ENCODE results near the gene IPO11.

Gene IPO11

GRCh38 chr5:62579761-62580160 lies 167.2 kb downstream of the IPO11 start:
- no peak overlapping the region for H3K9ac ChIP-seq
- no peak overlapping the region for H3K27ac ChIP-seq
- H3K4me3 ChIP-seq (IDR thresholded peaks at IDR 0.05; ENCODE audit: insufficient read depth, low read depth, low read length) = no peak overlapping the region
- H3K27me3 ChIP-seq (ENCODE audit: insufficient read depth, low read depth) = no peaks in the 10 kb centered on the region
- H3K4me1 ChIP-seq (ENCODE audit: low read depth, poor library complexity, severe bottlenecking) = no peaks in the 10 kb centered on the region
- no peak overlapping the region for H2AFZ ChIP-seq (ENCODE audit: low read depth)
- no peaks in the 10 kb centered on the region; the same call in 1 of the 2 replicates for H4K20me1 ChIP-seq (ENCODE audit: insufficient read depth)
- no peaks in the 10 kb centered on the region for H3K36me3 ChIP-seq (ENCODE audit: insufficient read depth)
- H3K79me2 ChIP-seq (ENCODE audit: insufficient read depth, low read depth) = no peaks in the 10 kb centered on the region
- no peak overlapping the region for H3K4me2 ChIP-seq
- TF ChIP-seq, protein P1, sequence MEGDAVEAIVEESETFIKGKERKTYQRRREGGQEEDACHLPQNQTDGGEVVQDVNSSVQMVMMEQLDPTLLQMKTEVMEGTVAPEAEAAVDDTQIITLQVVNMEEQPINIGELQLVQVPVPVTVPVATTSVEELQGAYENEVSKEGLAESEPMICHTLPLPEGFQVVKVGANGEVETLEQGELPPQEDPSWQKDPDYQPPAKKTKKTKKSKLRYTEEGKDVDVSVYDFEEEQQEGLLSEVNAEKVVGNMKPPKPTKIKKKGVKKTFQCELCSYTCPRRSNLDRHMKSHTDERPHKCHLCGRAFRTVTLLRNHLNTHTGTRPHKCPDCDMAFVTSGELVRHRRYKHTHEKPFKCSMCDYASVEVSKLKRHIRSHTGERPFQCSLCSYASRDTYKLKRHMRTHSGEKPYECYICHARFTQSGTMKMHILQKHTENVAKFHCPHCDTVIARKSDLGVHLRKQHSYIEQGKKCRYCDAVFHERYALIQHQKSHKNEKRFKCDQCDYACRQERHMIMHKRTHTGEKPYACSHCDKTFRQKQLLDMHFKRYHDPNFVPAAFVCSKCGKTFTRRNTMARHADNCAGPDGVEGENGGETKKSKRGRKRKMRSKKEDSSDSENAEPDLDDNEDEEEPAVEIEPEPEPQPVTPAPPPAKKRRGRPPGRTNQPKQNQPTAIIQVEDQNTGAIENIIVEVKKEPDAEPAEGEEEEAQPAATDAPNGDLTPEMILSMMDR (conservative IDR thresholded peaks at IDR 0.05; ENCODE audit: low read depth, low read length) = no peak

DNA sequence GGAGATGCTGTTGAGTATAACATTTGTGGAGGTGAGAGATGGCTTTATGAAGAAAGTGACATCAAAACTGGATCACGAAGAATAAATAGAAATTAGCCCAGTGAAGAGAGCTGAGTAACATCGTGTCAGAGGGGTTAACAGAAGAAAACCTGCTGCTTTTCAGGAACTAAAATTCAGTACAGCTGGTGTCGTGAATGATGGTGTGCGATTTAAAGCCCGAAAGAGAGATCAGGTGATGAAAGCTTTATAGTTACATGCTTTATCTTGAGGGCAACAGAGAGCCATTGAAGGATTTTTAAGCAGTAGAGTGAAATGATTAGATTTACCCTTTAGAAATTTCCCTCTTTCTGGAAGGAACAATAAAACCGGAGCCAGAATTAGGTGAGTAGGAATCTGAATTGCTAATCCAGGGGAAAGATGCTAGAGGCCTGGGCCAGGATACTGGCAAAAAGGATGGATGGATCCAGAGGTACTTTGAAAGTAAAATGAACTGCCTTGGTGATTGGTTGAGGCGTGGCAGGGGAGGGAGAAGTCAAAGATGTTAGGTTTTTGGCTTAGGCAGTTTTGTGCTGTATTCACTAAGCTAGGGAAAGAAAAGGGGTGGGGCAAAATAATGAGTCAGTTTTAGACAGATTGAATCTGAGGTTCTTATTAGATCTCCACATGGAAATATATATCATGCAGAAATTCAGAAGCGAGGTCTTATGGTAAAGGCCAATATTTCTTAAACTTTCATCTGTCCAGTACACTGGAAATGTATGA lies 169.5 kb downstream of the IPO11 start:
- no peaks in the 10 kb centered on the region for H3K36me3 ChIP-seq (ENCODE audit: insufficient read depth)
- H3K27me3 ChIP-seq (ENCODE audit: insufficient read depth, low read depth) = no peaks in the 10 kb centered on the region
- no peak overlapping the region for H3K4me2 ChIP-seq
- no peak overlapping the region for H3K4me3 ChIP-seq (IDR thresholded peaks at IDR 0.05; ENCODE audit: insufficient read depth, low read depth, low read length)
- H4K20me1 ChIP-seq (ENCODE audit: insufficient read depth) = no peaks in the 10 kb centered on the region; the same call in 1 of the 2 replicates
- H3K4me1 ChIP-seq (ENCODE audit: low read depth, poor library complexity, severe bottlenecking) = peaks cover 19% of the 10 kb centered on the region
- TF ChIP-seq, protein P1 (conservative IDR thresholded peaks at IDR 0.05; ENCODE audit: low read depth, low read length) = no peak
- no peak overlapping the region for H3K9ac ChIP-seq
- H2AFZ ChIP-seq (ENCODE audit: low read depth) = no peak overlapping the region
- no peaks in the 10 kb centered on the region for H3K79me2 ChIP-seq (ENCODE audit: insufficient read depth, low read depth)
- no peak overlapping the region for H3K27ac ChIP-seq

DNA sequence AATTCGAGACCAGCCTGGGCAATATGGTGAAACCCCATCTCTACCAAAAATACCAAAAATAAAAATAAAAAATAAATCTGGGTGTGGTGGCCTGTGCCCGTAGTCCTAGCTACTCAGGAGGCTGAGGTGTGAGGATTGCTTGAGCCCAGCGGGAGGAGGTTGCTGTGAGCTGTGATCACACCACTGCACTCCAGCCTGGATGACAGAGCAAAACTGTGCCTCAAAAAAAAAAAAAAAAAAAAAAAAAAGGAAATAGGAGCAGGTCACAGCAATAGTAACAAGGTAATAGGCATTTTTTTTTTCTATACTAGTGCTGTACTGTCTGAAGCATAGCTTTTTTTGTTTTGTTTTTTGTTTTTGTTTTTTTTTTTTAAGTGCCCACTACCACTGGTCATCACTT lies 171.8 kb downstream of the IPO11 start:
- H3K79me2 ChIP-seq (ENCODE audit: insufficient read depth, low read depth) = no peaks in the 10 kb centered on the region
- H3K9ac ChIP-seq = no peak overlapping the region
- H3K27me3 ChIP-seq (ENCODE audit: insufficient read depth, low read depth) = no peaks in the 10 kb centered on the region
- TF ChIP-seq, protein P1 (conservative IDR thresholded peaks at IDR 0.05; ENCODE audit: low read depth, low read length) = no peak
- no peak overlapping the region for H2AFZ ChIP-seq (ENCODE audit: low read depth)
- no peak overlapping the region for H3K4me2 ChIP-seq
- H4K20me1 ChIP-seq (ENCODE audit: insufficient read depth) = no peaks in the 10 kb centered on the region; the same call in 1 of the 2 replicates
- H3K4me3 ChIP-seq (IDR thresholded peaks at IDR 0.05; ENCODE audit: insufficient read depth, low read depth, low read length) = no peak overlapping the region
- no peaks in the 10 kb centered on the region for H3K36me3 ChIP-seq (ENCODE audit: insufficient read depth)
- H3K4me1 ChIP-seq (ENCODE audit: low read depth, poor library complexity, severe bottlenecking) = peaks cover 35% of the 10 kb centered on the region
- no peak overlapping the region for H3K27ac ChIP-seq

GRCh38 chr5:62585306-62585705 lies 172.7 kb downstream of the IPO11 start:
- Histone ChIP-seq H3K4me1 (ENCODE audit: low read depth, poor library complexity, severe bottlenecking) (peaks cover 35% of the 10 kb centered on the region), H3K4me2 (peak overlapping the region; percentile 9; the same call in 1 of the 2 replicates), H3K4me3 (IDR thresholded peaks at IDR 0.05; ENCODE audit: insufficient read depth, low read depth, low read length) (no peak overlapping the region), H3K79me2 (ENCODE audit: insufficient read depth, low read depth) (no peaks in the 10 kb centered on the region), H4K20me1 (ENCODE audit: insufficient read depth) (no peaks in the 10 kb centered on the region; the same call in 1 of the 2 replicates), H3K9ac (no peak overlapping the region), H3K36me3 (ENCODE audit: insufficient read depth) (no peaks in the 10 kb centered on the region), H2AFZ (ENCODE audit: low read depth) (no peak overlapping the region), H3K27ac (no peak overlapping the region; the same call in 1 of the 2 replicates), H3K27me3 (ENCODE audit: insufficient read depth, low read depth) (no peaks in the 10 kb centered on the region)
- TF ChIP-seq, protein P1 (conservative IDR thresholded peaks at IDR 0.05; ENCODE audit: low read depth, low read length) = no peak
